DND-41 (cell line): Measurements from ENCODE around the gene SMIM1.

Experiments
- ATAC-seq: fragments of 200-7000 bp; cut with Tn5 transposase; 3 replicates; pipeline ENCODE4 v1.9.1; 2021; ENCODE audit warnings: low read depth; ENCODE audit not compliant: insufficient read depth
- DNase-seq: peaks from one replicate; pipeline ENCODE4 v3.0.0-alpha.2; 2020
- H2AFZ ChIP-seq: 2 replicates; pipeline ENCODE4 v1.6.0; 2012; ENCODE audit warnings: low read depth, low read length
- H3K27ac ChIP-seq: 2 replicates; pipeline ENCODE4 v1.5.1; 2012; ENCODE audit warnings: low read length, inconsistent platforms
- H3K27me3 ChIP-seq: fragments of 200-600 bp; sonication (generic); 2 replicates; pipeline ENCODE4 v1.6.0; 2012; ENCODE audit warnings: low read length, mild to moderate bottlenecking, inconsistent platforms; ENCODE audit not compliant: insufficient read depth, poor library complexity
- H3K36me3 ChIP-seq: 2 replicates; pipeline ENCODE4 v1.5.1; 2012; ENCODE audit warnings: low read length, inconsistent platforms; ENCODE audit not compliant: insufficient read depth
- H3K4me1 ChIP-seq: 2 replicates; pipeline ENCODE4 v1.5.1; 2012; ENCODE audit warnings: mild to moderate bottlenecking, low read length; ENCODE audit not compliant: insufficient read depth
- H3K4me2 ChIP-seq: 2 replicates; pipeline ENCODE4 v1.6.0; 2012; ENCODE audit warnings: mild to moderate bottlenecking, moderate library complexity, low read length, inconsistent platforms; ENCODE audit not compliant: insufficient read depth
- H3K4me3 ChIP-seq, 2 experiments: fragments of 200-600 bp in 1 of 2; shearing (Covaris generic) in 1 of 2; 2 replicates each; pipeline ENCODE4 v1.5.1; 2012 to 2016; ENCODE audit warnings: inconsistent platforms in 2 of 2, low read length in 2 of 2, mild to moderate bottlenecking in 2 of 2, low read depth in 1 of 2, moderate library complexity in 1 of 2
- H3K79me2 ChIP-seq: 2 replicates; pipeline ENCODE4 v1.6.0; 2012; ENCODE audit warnings: low read length, inconsistent platforms; ENCODE audit not compliant: insufficient read depth
- H3K9ac ChIP-seq: 2 replicates; pipeline ENCODE4 v1.6.0; 2012; ENCODE audit warnings: low read depth, mild to moderate bottlenecking, inconsistent platforms, low read length, moderate library complexity
- H3K9me3 ChIP-seq: 2 replicates; pipeline ENCODE4 v1.5.1; 2012; ENCODE audit warnings: low read length, moderate library complexity, mild to moderate bottlenecking, inconsistent platforms; ENCODE audit not compliant: insufficient read depth, severe bottlenecking
- H4K20me1 ChIP-seq: 2 replicates; pipeline ENCODE4 v1.6.0; 2012; ENCODE audit warnings: low read length; ENCODE audit not compliant: insufficient read depth
- EZH2 ChIP-seq: IDR thresholded peaks from 3 replicates; pipeline ENCODE4 v1.6.1; 2012; ENCODE audit warnings: borderline replicate concordance, low read depth, mild to moderate bottlenecking, moderate library complexity, low read length, inconsistent platforms; ENCODE audit not compliant: severe bottlenecking
- TF ChIP-seq, protein P1 (sequence below): IDR thresholded peaks from 2 replicates; pipeline ENCODE4 v1.5.1; 2012; ENCODE audit warnings: borderline replicate concordance, low read length, moderate library complexity, mild to moderate bottlenecking; ENCODE audit not compliant: poor library complexity, severe bottlenecking; ENCODE audit errors: extremely low read depth

Gene SMIM1

DNA sequence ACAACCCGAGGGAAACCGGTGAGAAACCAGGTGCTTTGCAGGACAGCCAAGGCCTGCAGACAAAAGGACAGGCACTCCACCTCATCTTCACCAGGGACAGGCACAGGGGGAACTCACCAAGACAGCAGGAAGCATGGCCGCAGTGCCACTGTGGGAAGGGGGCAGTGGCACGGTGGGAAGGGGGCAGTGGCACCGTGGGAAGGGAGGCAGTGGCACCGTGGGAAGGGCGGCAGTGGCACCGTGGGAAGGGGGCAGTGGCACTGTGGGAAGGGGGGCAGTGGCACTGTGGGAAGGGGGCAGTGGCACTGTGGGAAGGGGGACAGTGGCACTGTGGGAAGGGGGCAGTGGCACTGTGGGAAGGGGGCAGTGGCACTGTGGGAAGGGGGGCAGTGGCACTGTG, 52.1 kb downstream of the SMIM1 start:
- no peaks in the 10 kb centered on the region for H3K4me1 ChIP-seq
- H2AFZ ChIP-seq, result no peak overlapping the region
- TF ChIP-seq, protein P1, sequence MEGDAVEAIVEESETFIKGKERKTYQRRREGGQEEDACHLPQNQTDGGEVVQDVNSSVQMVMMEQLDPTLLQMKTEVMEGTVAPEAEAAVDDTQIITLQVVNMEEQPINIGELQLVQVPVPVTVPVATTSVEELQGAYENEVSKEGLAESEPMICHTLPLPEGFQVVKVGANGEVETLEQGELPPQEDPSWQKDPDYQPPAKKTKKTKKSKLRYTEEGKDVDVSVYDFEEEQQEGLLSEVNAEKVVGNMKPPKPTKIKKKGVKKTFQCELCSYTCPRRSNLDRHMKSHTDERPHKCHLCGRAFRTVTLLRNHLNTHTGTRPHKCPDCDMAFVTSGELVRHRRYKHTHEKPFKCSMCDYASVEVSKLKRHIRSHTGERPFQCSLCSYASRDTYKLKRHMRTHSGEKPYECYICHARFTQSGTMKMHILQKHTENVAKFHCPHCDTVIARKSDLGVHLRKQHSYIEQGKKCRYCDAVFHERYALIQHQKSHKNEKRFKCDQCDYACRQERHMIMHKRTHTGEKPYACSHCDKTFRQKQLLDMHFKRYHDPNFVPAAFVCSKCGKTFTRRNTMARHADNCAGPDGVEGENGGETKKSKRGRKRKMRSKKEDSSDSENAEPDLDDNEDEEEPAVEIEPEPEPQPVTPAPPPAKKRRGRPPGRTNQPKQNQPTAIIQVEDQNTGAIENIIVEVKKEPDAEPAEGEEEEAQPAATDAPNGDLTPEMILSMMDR, result no peak
- no peak for TF ChIP-seq EZH2
- H3K9me3 ChIP-seq, result no peaks in the 10 kb centered on the region
- peaks cover 79% of the 10 kb centered on the region for H3K36me3 ChIP-seq
- no peak overlapping the region for H3K27ac ChIP-seq
- no peak for ATAC-seq
- no peak overlapping the region for H3K4me3 ChIP-seq
- H3K79me2 ChIP-seq, result no peaks in the 10 kb centered on the region
- no peak for DNase-seq
- no peaks in the 10 kb centered on the region for H3K27me3 ChIP-seq
- no peaks in the 10 kb centered on the region for H4K20me1 ChIP-seq
- no peak overlapping the region for H3K4me2 ChIP-seq
- no peak overlapping the region for H3K9ac ChIP-seq

DNA sequence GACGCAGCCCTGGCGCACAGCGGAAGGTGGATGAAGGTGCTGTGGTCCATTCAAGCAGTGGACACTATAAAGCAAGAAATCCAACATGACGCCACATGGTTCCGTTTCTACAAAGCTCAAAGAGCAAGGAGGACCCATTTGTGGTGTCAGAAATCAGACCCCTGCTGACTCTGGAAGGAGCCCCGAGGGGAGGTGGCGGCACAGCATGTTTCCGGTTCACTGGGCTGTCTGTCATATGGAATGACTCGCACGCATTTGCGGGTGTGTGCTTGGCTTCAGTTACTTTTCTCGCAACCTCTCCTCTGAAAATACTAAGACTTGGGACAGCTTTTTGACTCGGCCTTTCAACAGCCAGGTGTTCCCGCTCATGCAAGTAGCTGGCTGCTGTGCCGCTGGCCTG, 52.8 kb downstream of the SMIM1 start:
- no peak for TF ChIP-seq EZH2
- TF ChIP-seq, protein P1, result no peak
- H4K20me1 ChIP-seq, result no peaks in the 10 kb centered on the region
- H3K9ac ChIP-seq, result no peak overlapping the region
- H3K36me3 ChIP-seq, result peaks cover 78% of the 10 kb centered on the region
- H3K4me1 ChIP-seq, result no peaks in the 10 kb centered on the region
- H3K9me3 ChIP-seq, result no peaks in the 10 kb centered on the region
- H3K27me3 ChIP-seq, result no peaks in the 10 kb centered on the region
- H3K4me2 ChIP-seq, result no peak overlapping the region
- DNase-seq (no peak), ATAC-seq (no peak)
- no peak overlapping the region for H3K4me3 ChIP-seq
- H2AFZ ChIP-seq, result no peak overlapping the region
- H3K27ac ChIP-seq, result no peak overlapping the region
- H3K79me2 ChIP-seq, result no peaks in the 10 kb centered on the region
